Panc1 (cell line): ENCODE results near the gene CFAP69.

Source experiments
- POLR2AphosphoS5 ChIP-seq: IDR thresholded peaks from 2 replicates; pipeline ENCODE4 v1.6.1; 2012; ENCODE audit warnings: mild to moderate bottlenecking, low read depth, low read length, moderate library complexity
- SIN3A ChIP-seq: IDR thresholded peaks from 2 replicates; pipeline ENCODE4 v1.6.1; 2012; ENCODE audit warnings: low read depth, mild to moderate bottlenecking, low read length, moderate library complexity, borderline replicate concordance; ENCODE audit not compliant: insufficient read depth
- TCF7L2 ChIP-seq: IDR thresholded peaks from 2 replicates; pipeline ENCODE4 v1.6.1; 2011; ENCODE audit warnings: mild to moderate bottlenecking, low read depth, low read length, inconsistent platforms
- TF ChIP-seq, protein P1 (sequence below): fragments of 450-650 bp; IDR thresholded peaks from 2 replicates; pipeline ENCODE4 v1.5.1; 2017; ENCODE audit warnings: mild to moderate bottlenecking
- TF ChIP-seq, protein P2 (sequence below), 2 experiments: IDR thresholded peaks; 2 replicates each; pipeline ENCODE4 v1.6.1; 2011 to 2012; ENCODE audit warnings: low read depth in 2 of 2, control low read depth in 1 of 2, low read length in 1 of 2, mild to moderate bottlenecking in 1 of 2, moderate library complexity in 1 of 2; ENCODE audit not compliant: insufficient read depth in 1 of 2

DNA sequence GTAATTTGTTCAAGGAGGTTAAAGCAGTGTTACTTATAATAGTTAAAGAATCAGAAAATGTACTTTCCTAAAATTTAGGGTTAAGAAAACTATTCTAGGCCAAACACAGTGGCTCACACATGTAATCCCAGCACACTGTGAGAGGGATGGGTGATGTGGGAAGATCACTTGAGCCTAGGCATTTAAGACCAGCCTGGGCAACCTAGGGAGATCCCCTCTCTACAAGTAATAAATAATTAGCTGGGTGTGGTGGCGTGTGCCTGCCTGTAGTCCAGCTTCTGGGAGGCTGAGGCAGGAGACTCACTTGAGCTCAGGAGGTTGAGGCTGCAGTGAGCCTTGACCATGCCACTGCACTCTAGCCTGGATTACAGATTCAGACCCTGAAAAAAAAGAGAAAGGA is 37.0 kb upstream of the CFAP69 start:
- TF ChIP-seq, protein P1, sequence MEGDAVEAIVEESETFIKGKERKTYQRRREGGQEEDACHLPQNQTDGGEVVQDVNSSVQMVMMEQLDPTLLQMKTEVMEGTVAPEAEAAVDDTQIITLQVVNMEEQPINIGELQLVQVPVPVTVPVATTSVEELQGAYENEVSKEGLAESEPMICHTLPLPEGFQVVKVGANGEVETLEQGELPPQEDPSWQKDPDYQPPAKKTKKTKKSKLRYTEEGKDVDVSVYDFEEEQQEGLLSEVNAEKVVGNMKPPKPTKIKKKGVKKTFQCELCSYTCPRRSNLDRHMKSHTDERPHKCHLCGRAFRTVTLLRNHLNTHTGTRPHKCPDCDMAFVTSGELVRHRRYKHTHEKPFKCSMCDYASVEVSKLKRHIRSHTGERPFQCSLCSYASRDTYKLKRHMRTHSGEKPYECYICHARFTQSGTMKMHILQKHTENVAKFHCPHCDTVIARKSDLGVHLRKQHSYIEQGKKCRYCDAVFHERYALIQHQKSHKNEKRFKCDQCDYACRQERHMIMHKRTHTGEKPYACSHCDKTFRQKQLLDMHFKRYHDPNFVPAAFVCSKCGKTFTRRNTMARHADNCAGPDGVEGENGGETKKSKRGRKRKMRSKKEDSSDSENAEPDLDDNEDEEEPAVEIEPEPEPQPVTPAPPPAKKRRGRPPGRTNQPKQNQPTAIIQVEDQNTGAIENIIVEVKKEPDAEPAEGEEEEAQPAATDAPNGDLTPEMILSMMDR, result no peak
- TF ChIP-seq, protein P2, sequence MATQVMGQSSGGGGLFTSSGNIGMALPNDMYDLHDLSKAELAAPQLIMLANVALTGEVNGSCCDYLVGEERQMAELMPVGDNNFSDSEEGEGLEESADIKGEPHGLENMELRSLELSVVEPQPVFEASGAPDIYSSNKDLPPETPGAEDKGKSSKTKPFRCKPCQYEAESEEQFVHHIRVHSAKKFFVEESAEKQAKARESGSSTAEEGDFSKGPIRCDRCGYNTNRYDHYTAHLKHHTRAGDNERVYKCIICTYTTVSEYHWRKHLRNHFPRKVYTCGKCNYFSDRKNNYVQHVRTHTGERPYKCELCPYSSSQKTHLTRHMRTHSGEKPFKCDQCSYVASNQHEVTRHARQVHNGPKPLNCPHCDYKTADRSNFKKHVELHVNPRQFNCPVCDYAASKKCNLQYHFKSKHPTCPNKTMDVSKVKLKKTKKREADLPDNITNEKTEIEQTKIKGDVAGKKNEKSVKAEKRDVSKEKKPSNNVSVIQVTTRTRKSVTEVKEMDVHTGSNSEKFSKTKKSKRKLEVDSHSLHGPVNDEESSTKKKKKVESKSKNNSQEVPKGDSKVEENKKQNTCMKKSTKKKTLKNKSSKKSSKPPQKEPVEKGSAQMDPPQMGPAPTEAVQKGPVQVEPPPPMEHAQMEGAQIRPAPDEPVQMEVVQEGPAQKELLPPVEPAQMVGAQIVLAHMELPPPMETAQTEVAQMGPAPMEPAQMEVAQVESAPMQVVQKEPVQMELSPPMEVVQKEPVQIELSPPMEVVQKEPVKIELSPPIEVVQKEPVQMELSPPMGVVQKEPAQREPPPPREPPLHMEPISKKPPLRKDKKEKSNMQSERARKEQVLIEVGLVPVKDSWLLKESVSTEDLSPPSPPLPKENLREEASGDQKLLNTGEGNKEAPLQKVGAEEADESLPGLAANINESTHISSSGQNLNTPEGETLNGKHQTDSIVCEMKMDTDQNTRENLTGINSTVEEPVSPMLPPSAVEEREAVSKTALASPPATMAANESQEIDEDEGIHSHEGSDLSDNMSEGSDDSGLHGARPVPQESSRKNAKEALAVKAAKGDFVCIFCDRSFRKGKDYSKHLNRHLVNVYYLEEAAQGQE (IDR thresholded peaks at IDR 0.05; ENCODE audit: insufficient read depth in 1 of 2, low read depth in 2 of 2, low read length in 1 of 2), result no peak
- TF ChIP-seq POLR2AphosphoS5 (no peak), SIN3A (no peak), TCF7L2 (no peak)
